HepG2 (cell line): ENCODE results near the gene ACAA2.

ENCODE experiments used
- AKAP8 ChIP-seq: sonication (generic); formaldehyde crosslinking; IDR thresholded peaks from 2 replicates; pipeline ENCODE4 v1.5.1; 2020; ENCODE audit warnings: mild to moderate bottlenecking, missing genetic modification reagents
- ELF4 ChIP-seq: sonication (generic); formaldehyde crosslinking; IDR thresholded peaks from 2 replicates; pipeline ENCODE4 v1.5.0; 2020; ENCODE audit warnings: missing genetic modification reagents, mild to moderate bottlenecking, moderate library complexity, borderline replicate concordance
- EP300 ChIP-seq, 3 experiments: sonication (generic) in 1 of 3; formaldehyde crosslinking in 1 of 3; IDR thresholded peaks; 2 replicates each; pipeline versions ENCODE4 v1.5.1 to v1.6.1; 2011 to 2020; ENCODE audit warnings: low read depth in 2 of 3, low read length in 2 of 3, borderline replicate concordance in 1 of 3, improper control_type of control experiment in 1 of 3, mild to moderate bottlenecking in 1 of 3, missing genetic modification reagents in 1 of 3, moderate library complexity in 1 of 3
- FOSL2 ChIP-seq: sonication (generic); formaldehyde crosslinking; IDR thresholded peaks from 2 replicates; pipeline ENCODE4 v1.4.0; 2020; ENCODE audit warnings: missing genetic modification reagents
- KDM5A ChIP-seq: fragments of 200-600 bp; sonication (generic); IDR thresholded peaks from 2 replicates; pipeline ENCODE4 v1.7.0; 2018; ENCODE audit warnings: antibody characterized with exemption, mild to moderate bottlenecking, low read length, borderline replicate concordance
- PCBP1 ChIP-seq: fragments of 200-400 bp; formaldehyde crosslinking; IDR thresholded peaks from 2 replicates; pipeline ENCODE4 v1.6.1; 2017; ENCODE audit warnings: mild to moderate bottlenecking, low read depth, low read length, borderline replicate concordance
- POLR2AphosphoS5 ChIP-seq: IDR thresholded peaks from 2 replicates; pipeline ENCODE4 v1.6.1; 2012; ENCODE audit warnings: low read depth, low read length
- RFX1 ChIP-seq: fragments of 450-650 bp; IDR thresholded peaks from 2 replicates; pipeline ENCODE4 v1.6.1; 2017
- SMAD9 ChIP-seq: sonication (generic); formaldehyde crosslinking; IDR thresholded peaks from 2 replicates; pipeline ENCODE4 v1.5.1; 2020; ENCODE audit warnings: mild to moderate bottlenecking, missing genetic modification reagents
- ZBTB20 ChIP-seq: sonication (generic); formaldehyde crosslinking; IDR thresholded peaks from 2 replicates; pipeline ENCODE4 v1.8.1; 2023; ENCODE audit warnings: missing genetic modification reagents, low read depth, mild to moderate bottlenecking, borderline replicate concordance
- ZSCAN29 ChIP-seq: sonication (generic); formaldehyde crosslinking; conservative IDR thresholded peaks from 2 replicates; pipeline ENCODE4 v1.4.0; 2020; ENCODE audit warnings: mild to moderate bottlenecking, missing genetic modification reagents
- TF ChIP-seq, protein P1 (sequence below): IDR thresholded peaks from 2 replicates; pipeline ENCODE4 v1.6.1; 2016
- TF ChIP-seq, protein P2 (sequence below): IDR thresholded peaks from 2 replicates; pipeline ENCODE4 v1.6.1; 2012; ENCODE audit warnings: inconsistent platforms

DNA sequence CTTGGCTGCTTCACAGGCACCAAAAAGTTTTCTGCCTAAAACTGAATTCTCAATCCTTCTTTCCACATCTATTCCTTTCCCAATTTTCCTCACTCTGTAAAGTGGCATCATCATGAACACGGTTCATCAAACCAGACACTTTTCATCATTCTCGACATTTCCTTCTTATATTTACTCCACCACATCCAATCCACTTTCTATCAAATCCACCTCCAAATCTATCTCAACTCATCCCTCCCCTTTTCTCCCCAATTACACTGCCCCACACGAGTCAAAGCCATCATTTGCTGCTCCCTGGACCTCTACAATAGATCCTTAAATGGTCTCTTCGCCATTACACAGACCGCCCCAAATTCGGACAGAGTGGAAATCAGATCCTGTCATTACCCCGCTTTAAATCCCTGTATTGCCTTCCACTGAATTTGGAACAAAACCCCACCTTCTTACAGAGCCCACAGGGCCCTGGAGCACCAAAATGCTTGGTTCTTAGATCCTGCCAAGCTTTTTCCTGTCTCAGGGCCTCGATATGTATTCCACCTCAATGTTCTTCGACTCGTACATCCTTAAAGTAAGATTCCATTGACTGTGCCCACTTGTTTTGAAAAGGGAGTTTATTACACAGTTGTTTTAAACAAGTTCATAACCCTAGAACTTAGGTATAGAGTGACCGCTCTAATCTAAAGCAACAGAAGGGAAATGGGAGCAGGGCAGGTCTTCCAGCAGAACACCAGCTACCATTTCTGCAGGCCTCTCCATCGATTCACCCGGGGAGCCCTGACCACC, 856 bp downstream of the ACAA2 start:
- TF ChIP-seq ZBTB20 (CRISPR knock-in tag) (no peak), RFX1 (no peak), EP300 (IDR thresholded peaks at IDR 0.05; ENCODE audit: low read depth in 2 of 2, low read length in 2 of 2) (no peak), EP300 (CRISPR knock-in tag; IDR thresholded peaks at IDR 0.05; ENCODE audit: borderline replicate concordance) (no peak), AKAP8 (CRISPR knock-in tag) (no peak), KDM5A (no peak), FOSL2 (CRISPR knock-in tag) (no peak), ZSCAN29 (CRISPR knock-in tag) (no peak), POLR2AphosphoS5 (no peak), SMAD9 (CRISPR knock-in tag) (no peak), PCBP1 (no peak), ELF4 (CRISPR knock-in tag) (no peak)
- TF ChIP-seq, protein P1, sequence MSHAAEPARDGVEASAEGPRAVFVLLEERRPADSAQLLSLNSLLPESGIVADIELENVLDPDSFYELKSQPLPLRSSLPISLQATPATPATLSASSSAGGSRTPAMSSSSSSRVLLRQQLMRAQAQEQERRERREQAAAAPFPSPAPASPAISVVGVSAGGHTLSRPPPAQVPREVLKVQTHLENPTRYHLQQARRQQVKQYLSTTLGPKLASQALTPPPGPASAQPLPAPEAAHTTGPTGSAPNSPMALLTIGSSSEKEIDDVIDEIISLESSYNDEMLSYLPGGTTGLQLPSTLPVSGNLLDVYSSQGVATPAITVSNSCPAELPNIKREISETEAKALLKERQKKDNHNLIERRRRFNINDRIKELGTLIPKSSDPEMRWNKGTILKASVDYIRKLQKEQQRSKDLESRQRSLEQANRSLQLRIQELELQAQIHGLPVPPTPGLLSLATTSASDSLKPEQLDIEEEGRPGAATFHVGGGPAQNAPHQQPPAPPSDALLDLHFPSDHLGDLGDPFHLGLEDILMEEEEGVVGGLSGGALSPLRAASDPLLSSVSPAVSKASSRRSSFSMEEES (CRISPR knock-in tag), result no peak
- TF ChIP-seq, protein P2, sequence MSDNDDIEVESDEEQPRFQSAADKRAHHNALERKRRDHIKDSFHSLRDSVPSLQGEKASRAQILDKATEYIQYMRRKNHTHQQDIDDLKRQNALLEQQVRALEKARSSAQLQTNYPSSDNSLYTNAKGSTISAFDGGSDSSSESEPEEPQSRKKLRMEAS, result no peak
